Hepatocyte (in vitro differentiated cells): ENCODE data around the gene PEX26. TPM values are rescaled to one million over a fixed set of nuclear protein-coding genes. Genes with fewer than 3 reads are reported as not detected.

Experiments
- DNase-seq: peaks from one replicate; pipeline ENCODE4 v3.0.0-alpha.2; 2016; ENCODE audit warnings: low spot score
- H2AFZ ChIP-seq: fragments of 200-600 bp; sonication (generic); 2 replicates; pipeline ENCODE4 v1.6.0; 2016; ENCODE audit warnings: antibody characterized with exemption, mild to moderate bottlenecking
- H3K27ac ChIP-seq: fragments of 200-600 bp; sonication (generic); 2 replicates; pipeline ENCODE4 v1.5.1; 2016; ENCODE audit warnings: mild to moderate bottlenecking
- H3K27me3 ChIP-seq: fragments of 200-600 bp; sonication (generic); 2 replicates; pipeline ENCODE4 v1.6.1; 2016
- H3K36me3 ChIP-seq: fragments of 200-600 bp; sonication (generic); replicated peaks from 2 replicates; pipeline ENCODE4 v1.5.1; 2016; ENCODE audit warnings: low read depth; ENCODE audit not compliant: insufficient read depth
- H3K4me1 ChIP-seq: fragments of 200-600 bp; sonication (generic); 2 replicates; pipeline ENCODE4 v1.5.1; 2016; ENCODE audit warnings: mild to moderate bottlenecking, moderate library complexity; ENCODE audit not compliant: insufficient read depth
- H3K4me2 ChIP-seq: fragments of 200-600 bp; sonication (generic); 2 replicates; pipeline ENCODE4 v1.6.0; 2016
- H3K4me3 ChIP-seq: fragments of 200-600 bp; sonication (generic); 2 replicates; pipeline ENCODE4 v1.5.1; 2016; ENCODE audit warnings: mild to moderate bottlenecking
- H3K79me2 ChIP-seq: fragments of 200-600 bp; sonication (generic); 2 replicates; pipeline ENCODE4 v1.6.0; 2017; ENCODE audit warnings: mild to moderate bottlenecking
- H3K9me2 ChIP-seq: fragments of 200-600 bp; sonication (generic); replicated peaks from 2 replicates; pipeline ENCODE4 v1.6.0; 2017; ENCODE audit warnings: mild to moderate bottlenecking; ENCODE audit not compliant: insufficient read depth
- H3K9me3 ChIP-seq: fragments of 200-600 bp; sonication (generic); 2 replicates; pipeline ENCODE4 v1.5.1; 2016; ENCODE audit warnings: low read depth, mild to moderate bottlenecking
- H4K20me1 ChIP-seq: fragments of 200-600 bp; sonication (generic); 2 replicates; pipeline ENCODE4 v1.6.0; 2016; ENCODE audit warnings: mild to moderate bottlenecking; ENCODE audit not compliant: insufficient read depth, poor library complexity, severe bottlenecking
- CTCF ChIP-seq: fragments of 200-600 bp; sonication (generic); IDR thresholded peaks from 2 replicates; pipeline ENCODE4 v1.5.1; 2016; ENCODE audit warnings: antibody characterized with exemption, mild to moderate bottlenecking; ENCODE audit not compliant: poor library complexity
- EZH2 ChIP-seq: fragments of 200-600 bp; sonication (generic); IDR thresholded peaks from 2 replicates; pipeline ENCODE4 v1.6.1; 2016; ENCODE audit warnings: antibody characterized with exemption, mild to moderate bottlenecking, borderline replicate concordance
- EZH2phosphoT487 ChIP-seq: fragments of 200-600 bp; sonication (generic); IDR thresholded peaks from one replicate; pipeline ENCODE4 v1.6.1; 2018; ENCODE audit warnings: antibody characterized with exemption, mild to moderate bottlenecking, low read depth, moderate library complexity; ENCODE audit not compliant: unreplicated experiment, severe bottlenecking
- WGBS: methylation state at CpG from one replicate; pipeline ENCODE4 v1.1.6; 2016; ENCODE audit warnings: low lambda C conversion rate; ENCODE audit errors: missing lambda C conversion rate; 5-methylcytosine and 5-hydroxymethylcytosine counted together
- polyA plus RNA-seq: library from polyadenylated mRNA; unstranded; fragments of >200 nt; fragmentation: Nextera tagmentation; extraction: Ambion mirVana; gene quantifications from 2 replicates; pipeline ENCODE4 v1.2.1, GENCODE V29; 2016
- total RNA-seq: library from RNA; depleted of rRNA; stranded (reverse); fragments of >200 nt; gene quantifications from 2 replicates; pipeline ENCODE4 v1.2.3, GENCODE V29; 2014

Gene PEX26
- total and polyA plus RNA-seq, 2 experiments from 2014 or later, result 5.4 to 30.9 TPM

DNA sequence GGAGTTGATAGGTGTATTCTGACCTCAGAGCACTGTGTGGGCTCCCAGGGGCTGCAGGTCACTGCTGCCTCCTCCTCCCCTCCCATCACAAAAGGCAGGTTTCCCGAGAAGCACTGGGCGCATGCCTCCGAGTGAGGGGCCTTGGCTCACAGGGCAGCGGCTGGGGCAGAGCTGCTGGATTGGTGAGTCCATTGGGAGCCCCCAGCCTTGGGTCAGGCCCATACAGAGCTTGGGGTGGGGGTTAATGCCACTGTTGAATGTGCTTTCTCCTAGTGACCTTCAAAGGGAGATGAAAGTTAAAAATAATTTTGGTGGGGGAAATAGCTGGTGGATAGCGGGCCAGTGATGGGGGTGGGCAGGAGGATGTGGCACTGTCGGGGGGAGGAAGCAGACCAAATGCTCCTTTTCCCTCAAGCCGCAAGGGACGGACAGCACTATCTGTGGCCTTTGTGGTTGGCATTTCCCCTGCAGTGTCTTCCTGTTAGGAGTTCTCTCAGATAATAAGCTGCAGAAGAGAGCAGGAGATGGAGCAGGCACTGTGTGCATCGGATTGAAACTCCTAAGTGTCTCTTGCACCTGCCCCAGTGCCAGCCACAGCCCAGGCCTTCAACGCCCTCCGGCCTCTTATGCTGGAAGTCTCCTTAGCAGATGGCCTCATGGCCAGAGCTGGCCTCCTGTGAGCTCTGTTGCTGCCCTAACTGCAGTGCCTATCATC lies 36.0 kb downstream of the PEX26 start:
- no peak for TF ChIP-seq CTCF
- TF ChIP-seq EZH2phosphoT487, result no peak
- TF ChIP-seq EZH2, result no peak
- no peak overlapping the region for H3K4me2 ChIP-seq
- no peak overlapping the region for H3K4me3 ChIP-seq
- WGBS, result 92% methylated on average over 11 of the region's 11 CpGs
- H3K9me3 ChIP-seq, result no peaks in the 10 kb centered on the region
- no peaks in the 10 kb centered on the region for H3K9me2 ChIP-seq
- H4K20me1 ChIP-seq, result no peaks in the 10 kb centered on the region
- H3K27ac ChIP-seq, result no peak overlapping the region
- H2AFZ ChIP-seq, result no peak overlapping the region
- no peaks in the 10 kb centered on the region for H3K79me2 ChIP-seq
- DNase-seq, result no peak
- H3K4me1 ChIP-seq, result peaks cover 7% of the 10 kb centered on the region
- peaks cover 39% of the 10 kb centered on the region for H3K27me3 ChIP-seq
- no peaks in the 10 kb centered on the region for H3K36me3 ChIP-seq

GRCh38 chr22:18114495-18114894 lies 36.7 kb downstream of the PEX26 start:
- Histone ChIP-seq H3K4me2 (no peak overlapping the region), H2AFZ (no peak overlapping the region), H3K27ac (no peak overlapping the region), H4K20me1 (no peaks in the 10 kb centered on the region), H3K9me3 (no peaks in the 10 kb centered on the region), H3K36me3 (no peaks in the 10 kb centered on the region), H3K4me3 (no peak overlapping the region), H3K79me2 (no peaks in the 10 kb centered on the region), H3K4me1 (peaks cover 7% of the 10 kb centered on the region), H3K9me2 (no peaks in the 10 kb centered on the region), H3K27me3 (peaks cover 35% of the 10 kb centered on the region)
- DNase-seq, result no peak
- WGBS, result 77% methylated on average over 4 of the region's 4 CpGs
- TF ChIP-seq CTCF (no peak), EZH2phosphoT487 (no peak), EZH2 (no peak)

DNA sequence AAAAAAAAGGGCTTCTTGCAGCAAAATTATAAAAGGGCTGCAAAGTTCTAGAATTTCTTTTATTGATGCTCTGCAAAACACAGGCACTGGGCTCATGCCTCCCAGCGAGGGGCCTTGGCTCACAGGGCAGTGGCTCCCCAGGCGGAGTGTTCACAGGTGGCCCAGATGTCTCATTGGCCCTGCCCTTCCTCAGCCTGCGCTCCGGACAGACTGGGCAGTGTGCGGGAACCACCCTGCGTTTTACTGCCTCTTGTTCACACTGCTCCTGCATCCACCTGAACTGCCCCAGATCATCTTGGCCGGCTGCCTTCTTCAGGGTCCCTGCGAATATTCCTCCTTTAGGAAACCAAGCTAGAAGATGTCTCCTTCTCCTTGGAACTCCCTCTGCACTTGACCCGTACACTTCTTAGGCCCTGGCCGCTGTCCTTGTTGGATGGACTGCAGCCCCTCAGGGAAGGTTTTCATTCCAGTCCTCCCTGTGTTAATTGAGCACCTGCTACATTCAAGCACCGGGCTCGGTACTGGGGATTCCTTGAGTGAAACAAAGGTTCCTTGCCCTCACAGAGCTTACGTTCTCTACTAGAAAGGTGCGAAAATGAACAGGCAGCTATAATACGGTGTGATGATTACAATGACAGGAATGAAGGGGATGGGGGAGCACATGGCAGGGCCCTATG lies 37.3 kb downstream of the PEX26 start:
- TF ChIP-seq EZH2phosphoT487 (no peak), EZH2 (no peak), CTCF (no peak)
- peaks cover 7% of the 10 kb centered on the region for H3K4me1 ChIP-seq
- WGBS, result 92% methylated on average over 15 of the region's 15 CpGs

More for the DNA sequence above, 37.3 kb downstream of the PEX26 start:
- H3K4me2 ChIP-seq, result no peak overlapping the region
- DNase-seq, result no peak
- H3K9me3 ChIP-seq, result no peaks in the 10 kb centered on the region
- H2AFZ ChIP-seq, result no peak overlapping the region
- no peaks in the 10 kb centered on the region for H3K36me3 ChIP-seq
- no peak overlapping the region for H3K27ac ChIP-seq
- no peaks in the 10 kb centered on the region for H3K9me2 ChIP-seq
- H3K79me2 ChIP-seq, result no peaks in the 10 kb centered on the region
- peaks cover 28% of the 10 kb centered on the region for H3K27me3 ChIP-seq
- H3K4me3 ChIP-seq, result no peak overlapping the region
- no peaks in the 10 kb centered on the region for H4K20me1 ChIP-seq
